CD1c-positive myeloid dendritic cell (primary cell): ENCODE measurements around the gene AMPH.
"Not testable (repeated sequence)": the region's sequence is repeated elsewhere in the genome, so short reads cannot be mapped to it uniquely, and the experiment has no call there.

ENCODE experiments used
- DNase-seq: peaks from one replicate; pipeline ENCODE4 v3.0.0-alpha.2; 2016; ENCODE audit errors: extremely low spot score

AMPH gene

DNA sequence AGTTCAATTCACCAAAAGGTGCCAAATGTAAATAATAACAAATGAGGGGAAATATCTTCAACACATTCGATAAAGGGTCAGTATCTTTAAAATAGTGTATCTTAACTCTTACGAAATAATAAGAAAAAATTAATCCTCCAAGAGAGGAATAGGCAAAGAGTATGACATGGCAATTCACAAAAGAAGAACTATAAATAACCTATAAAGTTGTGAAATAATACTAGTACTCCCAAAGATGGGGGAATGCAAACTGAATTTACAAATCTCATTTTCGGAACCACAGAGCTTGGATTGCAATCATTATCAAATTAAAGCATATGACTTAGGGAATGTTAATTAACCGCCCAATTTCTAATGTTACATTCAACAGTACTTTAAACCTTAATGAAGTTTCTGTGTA lies 279.6 kb downstream of the AMPH start:
- peak; percentile 28 for DNase-seq

DNA sequence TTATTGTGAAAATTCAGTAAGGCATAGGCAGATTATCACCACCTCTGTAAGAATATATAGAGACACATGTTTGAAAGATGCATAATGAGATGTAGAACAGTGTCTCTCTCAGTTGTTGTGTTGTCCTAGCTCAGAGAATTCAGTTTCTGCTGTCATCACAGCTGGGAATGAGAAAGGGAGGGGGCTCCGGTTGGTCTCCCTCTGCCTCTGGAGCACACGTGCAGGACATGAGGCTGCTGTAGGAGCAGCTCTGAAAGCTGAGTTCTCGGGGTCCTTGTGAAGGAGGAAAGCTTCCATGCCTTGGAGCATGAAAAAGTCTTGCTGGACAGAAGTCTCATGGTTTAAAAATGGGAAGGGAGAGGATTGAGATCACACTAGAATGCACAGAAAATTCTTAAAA lies 280.4 kb downstream of the AMPH start:
- DNase-seq = not testable (repeated sequence)

DNA sequence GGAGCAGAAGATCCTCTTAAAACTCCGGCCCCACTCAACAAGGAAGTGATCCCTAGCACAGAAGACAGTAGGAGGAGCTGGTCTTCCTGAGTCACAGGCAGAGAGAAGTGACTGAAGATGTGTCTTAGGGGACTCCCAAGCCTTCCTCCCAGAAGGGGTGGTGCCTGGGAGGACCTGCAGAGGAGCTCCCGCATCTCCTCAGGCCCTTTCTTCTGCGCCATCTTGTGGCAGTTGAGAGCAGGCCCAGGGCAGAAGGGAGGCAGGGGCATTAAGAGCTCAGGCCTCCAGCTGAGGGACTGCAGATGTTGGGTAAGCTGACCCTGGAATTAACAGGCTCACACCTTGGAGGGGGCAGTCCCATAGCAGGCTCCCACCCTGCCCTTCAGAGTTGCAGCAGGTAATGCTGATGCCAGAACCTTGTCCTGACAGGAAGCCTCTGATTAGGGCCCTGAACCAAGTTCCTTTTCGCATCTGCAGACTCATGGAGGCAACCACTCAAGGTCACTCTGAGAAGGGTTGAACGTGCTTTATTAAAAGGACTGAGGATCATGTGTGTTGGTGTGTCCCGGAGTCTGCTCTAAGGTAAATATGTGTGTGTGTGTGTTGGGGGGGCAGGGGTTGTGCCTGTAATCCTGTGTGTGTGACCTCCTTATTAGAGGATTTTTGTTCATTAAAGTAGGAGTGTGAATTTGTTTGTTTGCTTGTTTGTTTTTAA lies 281.1 kb downstream of the AMPH start:
- DNase-seq = peak; percentile 84

DNA sequence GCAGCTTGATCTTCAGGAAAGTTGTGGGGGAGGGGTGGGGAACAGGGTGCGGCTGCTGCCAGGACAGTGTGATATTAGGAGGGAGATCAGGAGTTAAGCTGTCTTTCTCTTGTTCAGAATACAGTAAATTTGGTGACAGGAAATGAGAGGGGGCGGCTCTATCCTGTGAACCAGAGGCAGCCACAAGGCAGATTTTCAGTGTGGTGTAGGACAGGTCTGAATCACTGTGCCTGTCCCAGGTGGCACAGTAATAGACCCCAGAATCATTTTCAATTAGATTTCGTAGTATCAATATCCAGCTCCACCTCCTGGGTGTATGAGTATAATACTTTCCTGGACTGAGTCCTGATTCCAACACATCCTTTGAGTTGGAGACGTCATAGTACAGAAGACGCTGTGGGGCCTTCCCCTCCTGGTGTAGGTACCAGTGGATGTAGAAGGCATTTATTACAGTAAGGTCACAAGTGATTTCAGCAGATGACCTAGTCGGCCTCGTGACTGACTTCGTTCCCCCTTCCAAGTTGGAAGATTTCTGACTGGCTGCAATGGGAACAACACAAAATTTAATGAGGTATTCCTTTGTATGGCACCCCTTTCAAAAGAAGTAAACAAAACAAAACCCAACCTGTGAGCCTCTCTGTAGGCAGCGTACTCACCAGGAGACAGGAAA lies 281.9 kb downstream of the AMPH start:
- DNase-seq = peak; percentile 70

DNA sequence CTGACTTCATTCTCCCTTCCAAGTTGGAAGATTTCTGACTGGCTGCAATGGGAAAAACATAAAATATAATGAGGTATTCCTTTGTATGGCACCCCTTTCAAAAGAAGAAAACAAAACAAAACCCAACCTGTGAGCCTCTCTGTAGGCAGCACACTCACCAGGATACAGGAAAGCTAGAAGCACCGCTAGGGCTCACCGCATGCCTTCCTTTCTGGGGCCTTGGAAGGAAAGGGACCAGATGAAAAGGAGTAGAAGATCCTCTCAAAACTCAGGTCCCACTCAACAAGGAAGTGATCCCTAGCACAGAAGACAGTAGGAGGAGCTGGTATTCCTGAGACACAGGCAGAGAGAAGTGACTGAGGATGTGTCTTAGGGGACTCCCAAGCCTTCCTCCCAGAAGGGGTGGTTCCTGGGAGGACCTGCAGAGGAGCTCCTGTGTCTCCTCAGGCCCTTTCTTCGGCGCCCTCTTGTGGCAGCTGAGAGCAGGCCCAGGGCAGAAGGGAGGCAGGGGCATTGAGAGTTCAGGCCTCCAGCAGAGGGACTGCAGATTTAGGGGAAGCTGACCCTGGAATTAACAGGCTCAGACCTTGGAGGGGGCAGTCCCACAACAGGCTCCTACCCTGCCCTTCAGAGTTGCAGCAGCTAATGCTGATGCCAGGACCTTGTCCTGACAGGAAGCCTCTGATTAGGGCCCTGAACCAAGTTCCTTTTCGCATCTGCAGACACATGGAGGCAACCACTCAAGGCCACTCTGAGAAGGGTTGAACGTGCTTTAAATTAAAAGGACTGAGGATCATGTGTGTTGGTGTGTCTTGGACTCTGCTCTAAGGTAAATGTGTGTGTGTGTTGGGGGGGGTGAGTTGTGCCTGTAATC lies 285.6 kb downstream of the AMPH start:
- peak; percentile 86 for DNase-seq

DNA sequence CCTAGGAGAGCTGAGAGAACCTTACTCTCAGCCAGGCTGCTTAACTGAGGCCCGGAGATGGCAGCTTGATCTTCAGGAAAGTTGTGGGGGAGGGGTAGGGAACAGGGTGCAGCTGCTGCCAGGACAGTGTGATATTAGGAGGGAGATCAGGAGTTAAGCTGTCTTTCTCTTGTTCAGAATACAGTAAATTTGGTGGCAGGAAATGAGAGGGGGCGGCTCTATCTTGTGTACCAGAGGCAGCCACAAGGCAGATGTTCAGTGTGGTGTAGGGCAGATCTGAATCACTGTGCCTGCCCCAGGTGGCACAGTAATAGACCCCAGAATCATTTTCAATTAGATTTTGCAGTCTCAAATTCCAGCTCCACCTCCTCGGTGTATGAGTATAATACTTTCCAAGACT lies 286.4 kb downstream of the AMPH start:
- not testable (repeated sequence) for DNase-seq

DNA sequence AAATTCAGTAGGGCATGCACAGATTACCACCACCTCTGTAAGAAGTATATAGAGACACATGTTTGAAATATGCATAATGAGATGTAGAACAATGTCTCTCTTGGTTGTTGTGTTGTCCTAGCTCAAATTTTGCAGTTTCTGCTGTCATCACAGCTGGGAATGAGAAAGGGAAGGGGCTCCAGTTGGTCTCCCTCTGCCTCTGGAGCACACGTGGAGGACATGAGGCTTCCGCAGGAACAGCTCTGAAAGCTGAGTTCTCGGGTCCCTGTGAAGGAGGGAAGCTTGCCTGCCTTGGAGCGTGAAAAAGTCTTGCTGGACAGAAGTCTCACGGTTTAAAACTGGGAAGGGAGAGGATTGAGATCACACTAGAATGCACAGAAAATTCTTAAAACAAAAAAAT lies 289.0 kb downstream of the AMPH start:
- not testable (repeated sequence) for DNase-seq

DNA sequence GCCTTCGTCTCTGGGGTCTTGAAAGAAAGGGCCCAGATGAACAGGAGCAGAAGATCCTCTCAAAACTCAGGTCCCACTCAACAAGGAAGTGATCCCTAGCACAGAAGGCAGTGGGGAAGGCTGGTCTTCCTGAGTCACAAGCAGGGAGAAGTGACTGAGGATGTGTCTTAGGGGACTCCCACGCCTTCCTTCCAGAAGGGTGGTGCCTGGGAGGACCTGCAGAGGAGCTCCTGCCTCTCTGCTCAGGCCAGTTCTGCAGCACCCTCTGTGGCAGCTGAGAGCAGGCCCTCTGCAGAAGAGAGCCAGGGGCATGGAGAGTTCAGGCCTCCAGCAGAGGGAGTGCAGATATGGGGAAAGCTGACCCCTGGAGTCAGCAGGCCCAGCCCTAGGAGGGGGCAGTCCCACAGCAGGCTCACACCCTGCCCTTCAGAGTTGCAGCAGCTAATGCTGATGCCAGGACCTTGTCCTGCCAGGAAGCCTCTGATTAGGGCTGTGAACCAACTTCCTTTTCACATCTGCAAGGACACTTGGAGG lies 289.9 kb downstream of the AMPH start:
- peak; percentile 95 for DNase-seq

DNA sequence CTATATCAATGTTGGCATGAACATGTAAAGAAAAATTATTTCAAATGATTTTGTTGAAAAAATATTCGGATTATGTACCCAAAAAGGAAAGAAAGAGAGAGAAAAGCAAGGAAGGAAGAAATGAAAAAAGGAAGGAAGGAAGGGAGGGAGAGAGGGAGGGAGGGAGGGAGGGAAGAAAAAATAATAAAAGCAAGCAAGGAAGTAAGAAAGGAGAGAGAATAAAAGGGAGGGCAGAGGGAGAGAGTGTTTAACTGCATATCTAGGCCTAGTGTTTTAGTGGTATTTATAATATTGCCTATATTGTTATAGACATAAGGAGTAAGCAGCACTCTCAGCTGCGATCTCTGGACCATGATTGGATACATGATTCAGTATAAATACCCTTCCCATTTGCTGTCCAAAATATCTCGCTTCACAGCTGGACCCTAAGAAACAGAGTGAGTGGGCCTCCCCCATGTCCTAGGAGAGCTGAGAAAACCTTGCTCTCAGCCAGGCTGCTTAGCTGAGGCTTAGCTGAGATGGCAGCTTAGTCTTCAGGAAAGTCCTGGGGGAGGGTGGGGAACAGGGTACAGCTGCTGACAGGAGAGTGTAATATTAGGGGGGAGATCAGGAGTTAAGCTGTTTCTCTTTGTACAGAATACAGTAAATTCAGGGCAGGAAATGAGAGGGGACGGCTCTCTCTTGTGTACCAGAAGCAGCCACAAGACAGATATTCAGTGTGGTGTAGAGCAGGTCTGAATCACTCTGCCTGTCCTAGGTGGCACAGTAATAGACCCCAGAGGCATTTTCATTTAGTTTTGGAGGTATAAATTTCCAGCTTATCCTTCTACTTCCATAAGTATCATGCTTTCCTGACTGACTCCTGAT lies 291.0 kb downstream of the AMPH start:
- DNase-seq = no peak

DNA sequence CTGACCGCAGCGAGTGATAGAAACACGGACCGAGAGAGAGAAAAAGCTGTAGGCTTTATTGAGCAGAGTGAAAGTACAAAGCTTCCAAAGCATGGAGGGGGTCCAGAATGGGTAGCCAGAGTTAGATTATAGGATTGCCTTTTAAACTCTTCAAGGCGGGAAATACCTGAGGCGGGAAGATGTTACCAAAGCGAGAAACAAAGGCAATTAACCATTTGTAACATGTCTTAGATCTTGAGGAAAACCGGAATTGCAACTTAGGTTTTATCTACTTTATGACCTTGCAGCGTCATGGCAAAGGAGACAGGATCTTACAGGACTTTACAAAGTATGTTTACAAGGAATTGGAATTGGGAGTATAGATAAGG lies 295.0 kb downstream of the AMPH start:
- DNase-seq = not testable (repeated sequence)

DNA sequence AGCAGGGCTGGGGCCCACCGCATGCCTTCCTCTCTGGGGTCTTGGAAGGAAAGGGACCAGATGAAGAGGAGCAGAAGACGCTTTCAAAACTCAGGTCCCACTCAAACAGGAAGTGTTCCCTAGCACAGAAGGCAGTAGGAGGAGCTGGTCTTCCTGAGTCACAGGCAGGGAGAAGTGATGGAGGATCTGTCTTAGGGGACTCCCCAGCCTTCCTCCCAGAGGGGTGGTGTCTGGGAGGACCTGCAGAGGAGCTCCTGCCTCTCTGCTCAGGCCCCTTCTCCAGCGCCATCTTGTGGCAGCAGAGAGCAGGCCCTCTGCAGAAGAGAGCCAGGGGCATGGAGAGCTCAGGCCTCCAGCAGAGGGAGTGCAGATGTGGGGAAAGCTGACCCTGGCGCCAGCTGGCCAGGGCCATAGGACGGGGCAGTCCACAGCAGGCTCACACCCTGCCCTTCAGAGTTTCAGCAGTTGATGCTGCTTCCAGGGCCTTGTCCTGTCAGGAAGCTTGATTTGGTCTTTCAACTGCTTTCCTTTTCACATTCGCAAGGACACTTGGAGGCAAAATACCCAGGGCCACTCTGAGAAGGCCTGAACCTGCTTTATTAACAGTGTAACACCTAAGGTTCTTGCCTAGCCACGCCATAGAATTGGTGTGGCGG lies 295.6 kb downstream of the AMPH start:
- DNase-seq = peak; percentile 97

DNA sequence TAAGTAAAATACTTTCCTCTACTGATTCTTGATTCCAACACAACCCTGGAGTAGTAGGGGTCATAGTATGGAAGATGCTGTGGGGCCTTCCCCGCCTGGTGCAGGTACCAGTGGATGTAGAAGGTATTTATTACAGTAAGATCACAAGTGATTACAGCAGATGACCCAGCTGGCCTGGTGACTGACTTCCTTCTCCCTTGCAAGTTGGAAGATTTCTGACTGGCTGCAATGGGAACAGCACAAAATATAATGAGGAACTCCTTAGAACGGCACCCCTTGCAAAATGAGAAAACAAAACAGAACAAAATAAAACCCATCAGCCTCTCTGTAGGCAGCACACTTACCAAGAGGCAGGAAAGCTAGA lies 296.1 kb downstream of the AMPH start:
- DNase-seq = peak; percentile 88

DNA sequence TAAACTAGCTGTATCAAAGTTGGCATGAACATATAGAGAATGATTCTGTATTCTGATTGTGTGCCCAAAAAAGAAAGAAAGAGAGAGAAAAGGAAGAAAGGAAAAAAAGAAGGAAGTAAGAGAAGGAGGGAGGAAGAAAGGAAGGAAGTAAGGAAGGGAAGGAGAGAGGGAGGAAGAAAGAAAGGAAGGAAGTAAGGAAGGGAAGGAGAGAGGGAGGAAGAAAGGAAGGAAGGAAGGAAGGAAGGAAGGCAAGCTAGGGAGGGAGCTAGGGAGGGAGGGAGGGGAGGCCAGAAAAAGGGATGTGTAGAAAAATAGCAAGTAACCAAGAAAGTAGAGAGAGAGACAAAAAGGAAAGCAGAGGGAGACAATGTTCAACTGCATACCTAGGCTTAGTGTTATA lies 297.0 kb downstream of the AMPH start:
- no peak for DNase-seq
